Neural cell (in vitro differentiated cells): ENCODE measurements around the gene FADD.

Source experiments
- POLR2AphosphoS5 ChIP-seq: IDR thresholded peaks from 2 replicates; pipeline ENCODE4 v1.6.1; 2012
- TAF1 ChIP-seq: IDR thresholded peaks from 2 replicates; pipeline ENCODE4 v1.6.1; 2012; ENCODE audit warnings: low read depth
- TF ChIP-seq, protein P1 (sequence below): fragments of 450-650 bp; IDR thresholded peaks from 2 replicates; pipeline ENCODE4 v1.5.1; 2014; ENCODE audit warnings: antibody characterized with exemption, mild to moderate bottlenecking, moderate library complexity; ENCODE audit not compliant: poor library complexity, severe bottlenecking

- TF ChIP-seq, protein P1, sequence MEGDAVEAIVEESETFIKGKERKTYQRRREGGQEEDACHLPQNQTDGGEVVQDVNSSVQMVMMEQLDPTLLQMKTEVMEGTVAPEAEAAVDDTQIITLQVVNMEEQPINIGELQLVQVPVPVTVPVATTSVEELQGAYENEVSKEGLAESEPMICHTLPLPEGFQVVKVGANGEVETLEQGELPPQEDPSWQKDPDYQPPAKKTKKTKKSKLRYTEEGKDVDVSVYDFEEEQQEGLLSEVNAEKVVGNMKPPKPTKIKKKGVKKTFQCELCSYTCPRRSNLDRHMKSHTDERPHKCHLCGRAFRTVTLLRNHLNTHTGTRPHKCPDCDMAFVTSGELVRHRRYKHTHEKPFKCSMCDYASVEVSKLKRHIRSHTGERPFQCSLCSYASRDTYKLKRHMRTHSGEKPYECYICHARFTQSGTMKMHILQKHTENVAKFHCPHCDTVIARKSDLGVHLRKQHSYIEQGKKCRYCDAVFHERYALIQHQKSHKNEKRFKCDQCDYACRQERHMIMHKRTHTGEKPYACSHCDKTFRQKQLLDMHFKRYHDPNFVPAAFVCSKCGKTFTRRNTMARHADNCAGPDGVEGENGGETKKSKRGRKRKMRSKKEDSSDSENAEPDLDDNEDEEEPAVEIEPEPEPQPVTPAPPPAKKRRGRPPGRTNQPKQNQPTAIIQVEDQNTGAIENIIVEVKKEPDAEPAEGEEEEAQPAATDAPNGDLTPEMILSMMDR, result no peak
- no peak for TF ChIP-seq TAF1
- TF ChIP-seq POLR2AphosphoS5, result no peak
Observed at GRCh38 chr11:70240337-70240736, 37.2 kb downstream of the FADD start.
